GM21390 (cell line): ENCODE measurements around the gene SLC17A7.

Experiments used
- ATAC-seq: cut with Tn5 transposase; IDR thresholded peaks from one replicate; pipeline ENCODE4 v1.9.1; 2021; ENCODE audit not compliant: unreplicated experiment

SLC17A7 gene

DNA sequence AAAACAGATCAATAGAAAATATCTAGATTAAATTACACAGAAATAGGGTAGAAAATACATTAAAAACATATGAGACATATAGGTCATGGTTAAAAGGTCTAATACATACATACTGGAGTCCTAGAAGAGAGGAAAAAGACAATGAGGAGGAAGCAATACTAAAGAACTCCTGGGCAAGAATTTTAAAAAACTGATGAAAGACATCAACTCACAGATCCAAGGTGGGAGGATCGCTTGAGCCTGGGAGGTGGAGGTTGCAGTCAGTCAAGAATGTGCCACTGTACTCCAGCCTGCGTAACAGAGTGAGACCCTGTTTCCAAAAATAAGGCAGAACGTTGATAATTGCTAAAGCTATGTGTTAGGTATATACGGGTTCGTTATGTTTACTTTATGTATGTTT is 58.7 kb downstream of the SLC17A7 start:
- ATAC-seq = no peak

DNA sequence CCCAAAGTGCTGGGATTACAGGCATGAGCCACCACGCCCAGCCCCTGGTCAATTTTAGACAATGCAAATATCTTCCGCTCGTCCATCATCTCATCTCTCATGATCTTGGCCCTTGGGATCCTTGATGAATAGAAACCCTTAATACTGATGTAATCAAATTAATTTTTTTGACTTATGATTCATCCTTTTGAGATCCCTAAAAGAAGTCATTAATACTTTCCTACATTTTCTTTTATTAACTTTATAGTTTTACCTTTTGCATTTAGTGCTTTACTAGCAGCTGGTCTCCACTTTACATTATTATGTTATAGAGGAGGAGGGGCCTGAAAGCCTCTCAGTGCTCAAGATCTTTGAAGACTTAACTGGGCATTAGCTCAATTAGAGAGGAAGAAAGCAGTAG is 60.9 kb downstream of the SLC17A7 start:
- ATAC-seq = no peak
